Tibial nerve (tissue), 4 donors: ENCODE results near the gene TLR6. TPM values are rescaled to one million over a fixed set of nuclear protein-coding genes. Genes with fewer than 3 reads are reported as not detected.

Experiments
- DNase-seq, 2 donors: peaks; one replicate each; pipeline ENCODE4 v3.0.0-alpha.2; 2019; ENCODE audit warnings: low spot score in 2 of 2
- H3K27ac ChIP-seq, 4 donors: fragments of 200-600 bp; sonication (generic) in 3 of 4; one replicate each; pipeline ENCODE4 v1.5.1; 2017 to 2019; ENCODE audit warnings: mild to moderate bottlenecking in 1 of 4
- H3K27me3 ChIP-seq, 2 donors: fragments of 200-600 bp; sonication (generic) in 1 of 2; one replicate each; pipeline versions ENCODE4 v1.5.1 to v1.6.0; 2017 to 2019
- H3K36me3 ChIP-seq, 3 donors: fragments of 200-600 bp; sonication (generic); one replicate each; pipeline ENCODE4 v1.5.1; 2018 to 2019
- H3K4me1 ChIP-seq, 4 donors: fragments of 200-600 bp; sonication (generic) in 3 of 4; one replicate each; pipeline ENCODE4 v1.5.1; 2017 to 2019
- H3K4me3 ChIP-seq, 4 donors: fragments of 200-600 bp; sonication (generic) in 3 of 4; one replicate each; pipeline ENCODE4 v1.5.1; 2017 to 2019; ENCODE audit warnings: mild to moderate bottlenecking in 1 of 4, moderate library complexity in 1 of 4
- H3K9me3 ChIP-seq, 4 donors: fragments of 200-600 bp; sonication (generic) in 3 of 4; one replicate each; pipeline ENCODE4 v1.5.1; 2017 to 2019
- CTCF ChIP-seq, 5 experiments: fragments of 200-600 bp in 3 of 5; fragments of 450-650 bp in 2 of 5; sonication (generic) in 3 of 5; IDR thresholded peaks; one replicate each; pipeline ENCODE4 v1.5.1; 2016 to 2019; ENCODE audit warnings: antibody characterized with exemption in 5 of 5, mild to moderate bottlenecking in 3 of 5, moderate library complexity in 2 of 5
- EP300 ChIP-seq, 2 donors: sonication (generic); formaldehyde crosslinking; IDR thresholded peaks; one replicate each; pipeline ENCODE4 v1.6.1; 2017; ENCODE audit warnings: antibody characterized with exemption in 2 of 2, mild to moderate bottlenecking in 1 of 2
- POLR2A ChIP-seq, 2 donors: fragments of 450-650 bp; IDR thresholded peaks; one replicate each; pipeline ENCODE4 v1.6.1; 2017; ENCODE audit warnings: antibody characterized with exemption in 2 of 2, mild to moderate bottlenecking in 2 of 2, moderate library complexity in 2 of 2
- WGBS, 2 donors: methylation state at CpG; one replicate each; pipeline ENCODE4 v1.1.5; 2018; 5-methylcytosine and 5-hydroxymethylcytosine counted together
- total RNA-seq, 4 donors: library from RNA; depleted of rRNA; stranded (reverse); fragments of >200 nt; gene quantifications; one replicate each; pipeline ENCODE4 v1.1.0, GENCODE V29; 2016

The TLR6 gene
- total RNA-seq, 4 donors from 2014 or later = 4.2 to 8.6 (median 5.2) TPM

- no peak for TF ChIP-seq POLR2A (IDR thresholded peaks at IDR 0.05)
- TF ChIP-seq CTCF (IDR thresholded peaks at IDR 0.05) = no peak
- TF ChIP-seq EP300 (IDR thresholded peaks at IDR 0.05) = no peak
- DNase-seq = no peak
- Histone ChIP-seq H3K27me3 (no peaks in the 10 kb centered on the region), H3K4me1 (peaks cover 0 to 66% (median 25%) of the 10 kb centered on the region in 4 donors), H3K36me3 (peaks cover 0 to 22% (median 0%) of the 10 kb centered on the region in 3 donors), H3K27ac (peak overlapping the region in 3 of 4 donors; percentile 46 to 99 (median 66)), H3K9me3 (no peaks in the 10 kb centered on the region), H3K4me3 (no peak overlapping the region)
- 38 to 46% methylated on average over 5 of the region's 5 CpGs for WGBS, 2 donors
Measured at GRCh38 chr4:38873290-38873944, 16.8 kb upstream of the TLR6 start.

GRCh38 chr4:38872620-38873019, 16.0 kb upstream of the TLR6 start:
- no peaks in the 10 kb centered on the region for H3K9me3 ChIP-seq
- H3K27ac ChIP-seq = peak overlapping the region in 3 of 4 donors; percentile 46 to 99 (median 66)
- TF ChIP-seq CTCF (IDR thresholded peaks at IDR 0.05) = no peak
- no peak for TF ChIP-seq EP300 (IDR thresholded peaks at IDR 0.05)
- TF ChIP-seq POLR2A (IDR thresholded peaks at IDR 0.05) = no peak
- no peak overlapping the region for H3K4me3 ChIP-seq
- 69 to 74% methylated on average over 5 of the region's 5 CpGs for WGBS, 2 donors
- DNase-seq = no peak
- peaks cover 0 to 15% (median 0%) of the 10 kb centered on the region in 3 donors for H3K36me3 ChIP-seq
- no peaks in the 10 kb centered on the region for H3K27me3 ChIP-seq
- peaks cover 0 to 64% (median 25%) of the 10 kb centered on the region in 4 donors for H3K4me1 ChIP-seq

GRCh38 chr4:38871593-38871992, 15.0 kb upstream of the TLR6 start:
- TF ChIP-seq CTCF (IDR thresholded peaks at IDR 0.05) = no peak
- TF ChIP-seq EP300 (IDR thresholded peaks at IDR 0.05) = no peak
- TF ChIP-seq POLR2A (IDR thresholded peaks at IDR 0.05) = no peak
- Histone ChIP-seq H3K4me1 (peaks cover 0 to 69% (median 27%) of the 10 kb centered on the region in 4 donors), H3K4me3 (no peak overlapping the region), H3K36me3 (peaks cover 0 to 5% (median 0%) of the 10 kb centered on the region in 3 donors), H3K27ac (peak overlapping the region in 3 of 4 donors; percentile 25 to 99 (median 36)), H3K9me3 (no peaks in the 10 kb centered on the region), H3K27me3 (no peaks in the 10 kb centered on the region)
- WGBS, 2 donors = 90 to 92% methylated on average over 1 of the region's 1 CpG
- no peak for DNase-seq

GRCh38 chr4:38870098-38870808, 13.6 kb upstream of the TLR6 start:
- peaks cover 0 to 66% (median 27%) of the 10 kb centered on the region in 4 donors for H3K4me1 ChIP-seq

More at GRCh38 chr4:38870098-38870808, 13.6 kb upstream of the TLR6 start:
- Histone ChIP-seq H3K4me3 (no peak overlapping the region), H3K36me3 (no peaks in the 10 kb centered on the region), H3K27ac (peak overlapping the region in 3 of 4 donors; percentile 10 to 99 (median 99)), H3K27me3 (no peaks in the 10 kb centered on the region), H3K9me3 (no peaks in the 10 kb centered on the region)
- TF ChIP-seq CTCF (IDR thresholded peaks at IDR 0.05) (no peak), EP300 (IDR thresholded peaks at IDR 0.05) (no peak), POLR2A (IDR thresholded peaks at IDR 0.05) (no peak)
- WGBS, 2 donors = 51 to 53% methylated on average over 7 of the region's 7 CpGs
- no peak for DNase-seq
